ENCODE measurements around the gene ERICH2.

The ERICH2 gene

GRCh38 chr2:170762760-170763159 lies 7.4 kb upstream of the ERICH2 start:
- DNase-seq (ENCODE audit: low read depth, low spot score), result no peak
- H3K4me1 ChIP-seq (ENCODE audit: insufficient read depth, insufficient read length), result peaks cover 3% of the 10 kb centered on the region
- no peaks in the 10 kb centered on the region for H3K27me3 ChIP-seq (ENCODE audit: insufficient read depth, insufficient read length)
- H3K4me3 ChIP-seq (ENCODE audit: insufficient read length, low read depth), result no peak overlapping the region
- no peaks in the 10 kb centered on the region for H3K9me3 ChIP-seq (ENCODE audit: insufficient read depth, low read length)
- no peaks in the 10 kb centered on the region for H3K36me3 ChIP-seq (ENCODE audit: insufficient read depth, insufficient read length, low read length)
- H3K9ac ChIP-seq (ENCODE audit: insufficient read length, low read depth), result no peak overlapping the region
- TF ChIP-seq ZNF274 (IDR thresholded peaks at IDR 0.05; ENCODE audit: low read depth, low read length) (no peak), YY1 (IDR thresholded peaks at IDR 0.05; ENCODE audit: insufficient read depth, insufficient read length) (no peak), SUZ12 (IDR thresholded peaks at IDR 0.05; ENCODE audit: extremely low read depth, insufficient read depth, insufficient read length) (no peak)

- peaks cover 3% of the 10 kb centered on the region for H3K4me1 ChIP-seq (ENCODE audit: insufficient read depth, insufficient read length)
- DNase-seq (ENCODE audit: low read depth, low spot score), result no peak
- no peaks in the 10 kb centered on the region for H3K27me3 ChIP-seq (ENCODE audit: insufficient read depth, insufficient read length)
- no peak overlapping the region for H3K9ac ChIP-seq (ENCODE audit: insufficient read length, low read depth)
- H3K9me3 ChIP-seq (ENCODE audit: insufficient read depth, low read length), result no peaks in the 10 kb centered on the region
- no peak overlapping the region for H3K4me3 ChIP-seq (ENCODE audit: insufficient read length, low read depth)
- no peak for TF ChIP-seq YY1 (IDR thresholded peaks at IDR 0.05; ENCODE audit: insufficient read depth, insufficient read length)
- no peak for TF ChIP-seq ZNF274 (IDR thresholded peaks at IDR 0.05; ENCODE audit: low read depth, low read length)
- TF ChIP-seq SUZ12 (IDR thresholded peaks at IDR 0.05; ENCODE audit: extremely low read depth, insufficient read depth, insufficient read length), result no peak
- no peaks in the 10 kb centered on the region for H3K36me3 ChIP-seq (ENCODE audit: insufficient read depth, insufficient read length, low read length)
Observed at GRCh38 chr2:170763232-170763631, 6.9 kb upstream of the ERICH2 start.

- peaks cover 3% of the 10 kb centered on the region for H3K4me1 ChIP-seq (ENCODE audit: insufficient read depth, insufficient read length)
- H3K36me3 ChIP-seq (ENCODE audit: insufficient read depth, insufficient read length, low read length), result no peaks in the 10 kb centered on the region
- TF ChIP-seq SUZ12 (IDR thresholded peaks at IDR 0.05; ENCODE audit: extremely low read depth, insufficient read depth, insufficient read length) (no peak), ZNF274 (IDR thresholded peaks at IDR 0.05; ENCODE audit: low read depth, low read length) (no peak), YY1 (IDR thresholded peaks at IDR 0.05; ENCODE audit: insufficient read depth, insufficient read length) (no peak)
- H3K4me3 ChIP-seq (ENCODE audit: insufficient read length, low read depth), result no peak overlapping the region
- H3K9me3 ChIP-seq (ENCODE audit: insufficient read depth, low read length), result no peaks in the 10 kb centered on the region
- no peak for DNase-seq (ENCODE audit: low read depth, low spot score)
- no peak overlapping the region for H3K9ac ChIP-seq (ENCODE audit: insufficient read length, low read depth)
- H3K27me3 ChIP-seq (ENCODE audit: insufficient read depth, insufficient read length), result no peaks in the 10 kb centered on the region
Observed at GRCh38 chr2:170764880-170765261, 5.3 kb upstream of the ERICH2 start.

- DNase-seq (ENCODE audit: low read depth, low spot score), result no peak
- no peaks in the 10 kb centered on the region for H3K9me3 ChIP-seq (ENCODE audit: insufficient read depth, low read length)
- no peak overlapping the region for H3K4me3 ChIP-seq (ENCODE audit: insufficient read length, low read depth)
- H3K36me3 ChIP-seq (ENCODE audit: insufficient read depth, insufficient read length, low read length), result no peaks in the 10 kb centered on the region
- H3K4me1 ChIP-seq (ENCODE audit: insufficient read depth, insufficient read length), result peaks cover 3% of the 10 kb centered on the region
- TF ChIP-seq SUZ12 (IDR thresholded peaks at IDR 0.05; ENCODE audit: extremely low read depth, insufficient read depth, insufficient read length) (no peak), ZNF274 (IDR thresholded peaks at IDR 0.05; ENCODE audit: low read depth, low read length) (no peak), YY1 (IDR thresholded peaks at IDR 0.05; ENCODE audit: insufficient read depth, insufficient read length) (no peak)
- H3K9ac ChIP-seq (ENCODE audit: insufficient read length, low read depth), result no peak overlapping the region
- no peaks in the 10 kb centered on the region for H3K27me3 ChIP-seq (ENCODE audit: insufficient read depth, insufficient read length)
Observed at GRCh38 chr2:170766693-170767092, 3.5 kb upstream of the ERICH2 start.

- Histone ChIP-seq H3K36me3 (ENCODE audit: insufficient read depth, insufficient read length, low read length) (peaks cover 7% of the 10 kb centered on the region), H3K27me3 (ENCODE audit: insufficient read depth, insufficient read length) (no peaks in the 10 kb centered on the region), H3K4me3 (ENCODE audit: insufficient read length, low read depth) (peak overlapping the region; percentile 92), H3K9ac (ENCODE audit: insufficient read length, low read depth) (peak overlapping the region; percentile 97), H3K9me3 (ENCODE audit: insufficient read depth, low read length) (no peaks in the 10 kb centered on the region), H3K4me1 (ENCODE audit: insufficient read depth, insufficient read length) (no peaks in the 10 kb centered on the region)
- no peak for TF ChIP-seq SUZ12 (IDR thresholded peaks at IDR 0.05; ENCODE audit: extremely low read depth, insufficient read depth, insufficient read length)
- TF ChIP-seq YY1 (IDR thresholded peaks at IDR 0.05; ENCODE audit: insufficient read depth, insufficient read length), result no peak
- TF ChIP-seq ZNF274 (IDR thresholded peaks at IDR 0.05; ENCODE audit: low read depth, low read length), result no peak
- DNase-seq (ENCODE audit: low read depth, low spot score), result peak; percentile 82
Observed at GRCh38 chr2:170770606-170771420, 635 bp downstream of the ERICH2 start.

GRCh38 chr2:170771421-170771937 lies 1.3 kb downstream of the ERICH2 start:
- Histone ChIP-seq H3K4me1 (ENCODE audit: insufficient read depth, insufficient read length) (no peaks in the 10 kb centered on the region), H3K27me3 (ENCODE audit: insufficient read depth, insufficient read length) (no peaks in the 10 kb centered on the region), H3K36me3 (ENCODE audit: insufficient read depth, insufficient read length, low read length) (peaks cover 7% of the 10 kb centered on the region), H3K9me3 (ENCODE audit: insufficient read depth, low read length) (no peaks in the 10 kb centered on the region), H3K9ac (ENCODE audit: insufficient read length, low read depth) (peak overlapping the region; percentile 97), H3K4me3 (ENCODE audit: insufficient read length, low read depth) (peak overlapping the region; percentile 92)
- TF ChIP-seq SUZ12 (IDR thresholded peaks at IDR 0.05; ENCODE audit: extremely low read depth, insufficient read depth, insufficient read length), result no peak
- no peak for TF ChIP-seq ZNF274 (IDR thresholded peaks at IDR 0.05; ENCODE audit: low read depth, low read length)
- TF ChIP-seq YY1 (IDR thresholded peaks at IDR 0.05; ENCODE audit: insufficient read depth, insufficient read length), result no peak
- DNase-seq (ENCODE audit: low read depth, low spot score), result no peak

DNA sequence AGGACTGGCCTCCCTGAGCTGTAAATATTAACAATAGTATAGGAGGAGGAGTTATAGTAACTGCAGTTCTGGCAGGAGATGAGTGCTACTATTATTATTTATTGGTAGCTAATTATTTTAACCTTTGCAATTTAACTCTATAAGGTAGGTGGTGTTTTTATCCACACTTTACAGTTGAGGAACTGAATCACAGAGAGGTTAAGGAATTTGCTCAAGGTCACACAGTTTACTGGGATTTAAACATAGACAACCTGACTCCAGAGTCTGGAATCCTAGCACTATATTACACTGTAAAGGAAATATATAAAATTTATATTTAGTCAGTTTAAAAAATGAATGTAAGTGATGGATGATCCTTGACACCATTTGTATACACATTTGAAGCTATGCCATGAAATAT lies 2.1 kb downstream of the ERICH2 start:
- DNase-seq (ENCODE audit: low read depth, low spot score), result no peak
- Histone ChIP-seq H3K36me3 (ENCODE audit: insufficient read depth, insufficient read length, low read length) (peaks cover 7% of the 10 kb centered on the region), H3K9me3 (ENCODE audit: insufficient read depth, low read length) (no peaks in the 10 kb centered on the region), H3K4me1 (ENCODE audit: insufficient read depth, insufficient read length) (no peaks in the 10 kb centered on the region), H3K27me3 (ENCODE audit: insufficient read depth, insufficient read length) (no peaks in the 10 kb centered on the region), H3K4me3 (ENCODE audit: insufficient read length, low read depth) (peak overlapping the region; percentile 92), H3K9ac (ENCODE audit: insufficient read length, low read depth) (peak overlapping the region; percentile 37)
- no peak for TF ChIP-seq YY1 (IDR thresholded peaks at IDR 0.05; ENCODE audit: insufficient read depth, insufficient read length)
- no peak for TF ChIP-seq ZNF274 (IDR thresholded peaks at IDR 0.05; ENCODE audit: low read depth, low read length)
- TF ChIP-seq SUZ12 (IDR thresholded peaks at IDR 0.05; ENCODE audit: extremely low read depth, insufficient read depth, insufficient read length), result no peak
